ENCODE data around the gene SNX32.

SNX32 gene

GRCh38 chr11:65811764-65812475, 21.8 kb upstream of the SNX32 start:
- no peak overlapping the region for H3K4me3 ChIP-seq (ENCODE audit: severe bottlenecking)
- no peak for TF ChIP-seq CTCF (IDR thresholded peaks at IDR 0.05; ENCODE audit: poor library complexity, severe bottlenecking)
- no peaks in the 10 kb centered on the region for H3K36me3 ChIP-seq (ENCODE audit: low read depth)
- H3K27me3 ChIP-seq (ENCODE audit: insufficient read depth, poor library complexity, severe bottlenecking) = peaks cover 8% of the 10 kb centered on the region
- no peaks in the 10 kb centered on the region for H3K4me1 ChIP-seq (ENCODE audit: insufficient read depth, poor library complexity, severe bottlenecking)
- ATAC-seq (ENCODE audit: low read depth) = no peak
- H3K9me3 ChIP-seq (ENCODE audit: severe bottlenecking) = no peaks in the 10 kb centered on the region
- H3K27ac ChIP-seq (ENCODE audit: poor library complexity, severe bottlenecking) = no peak overlapping the region
- DNase-seq (ENCODE audit: low spot score) = no peak

DNA sequence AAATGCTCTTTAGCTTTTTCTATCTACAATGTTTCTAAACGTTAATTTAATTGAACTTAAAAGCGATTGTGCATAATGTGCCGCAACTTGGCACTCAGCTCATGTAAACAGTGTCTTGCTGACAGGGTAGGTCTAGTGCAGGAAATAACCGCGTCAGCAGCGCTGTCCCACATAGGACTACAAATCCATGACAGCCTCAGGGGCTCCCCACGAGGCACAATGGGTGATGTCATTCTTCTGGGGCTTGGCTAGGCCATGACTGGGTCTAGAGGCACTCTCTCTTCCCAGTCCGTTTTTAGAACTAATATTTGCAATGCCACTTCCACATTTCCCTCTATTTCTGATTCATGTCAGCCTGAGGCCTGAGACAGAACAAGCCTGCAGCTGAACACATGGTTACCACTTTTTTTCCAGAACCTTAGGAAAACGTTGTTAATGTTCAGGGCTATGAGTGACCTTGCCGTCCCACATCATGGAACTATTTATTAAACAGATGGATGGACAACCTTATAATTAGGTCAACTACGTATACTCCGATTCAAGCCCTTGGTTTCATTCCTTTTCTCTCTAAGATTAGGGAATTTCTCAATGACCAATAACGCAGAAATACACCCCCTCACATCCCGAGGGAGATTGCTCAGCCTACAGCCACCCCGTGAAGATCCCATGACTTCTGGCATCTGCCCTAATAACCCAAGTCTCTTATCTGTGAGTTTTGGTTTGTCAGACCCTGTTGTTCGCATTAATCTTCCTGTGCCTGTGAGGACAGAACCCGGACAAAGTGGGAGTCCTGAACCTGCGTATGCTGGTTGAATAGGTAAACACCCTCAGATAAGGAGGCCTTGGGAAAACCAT, 19.4 kb upstream of the SNX32 start:
- ATAC-seq (ENCODE audit: low read depth) (no peak), DNase-seq (ENCODE audit: low spot score) (no peak)
- TF ChIP-seq CTCF (IDR thresholded peaks at IDR 0.05; ENCODE audit: poor library complexity, severe bottlenecking) = no peak
- Histone ChIP-seq H3K4me3 (ENCODE audit: severe bottlenecking) (no peak overlapping the region), H3K36me3 (ENCODE audit: low read depth) (no peaks in the 10 kb centered on the region), H3K9me3 (ENCODE audit: severe bottlenecking) (no peaks in the 10 kb centered on the region), H3K27me3 (ENCODE audit: insufficient read depth, poor library complexity, severe bottlenecking) (no peaks in the 10 kb centered on the region), H3K4me1 (ENCODE audit: insufficient read depth, poor library complexity, severe bottlenecking) (no peaks in the 10 kb centered on the region), H3K27ac (ENCODE audit: poor library complexity, severe bottlenecking) (no peak overlapping the region)

- TF ChIP-seq CTCF (IDR thresholded peaks at IDR 0.05; ENCODE audit: poor library complexity, severe bottlenecking) = no peak
- no peaks in the 10 kb centered on the region for H3K36me3 ChIP-seq (ENCODE audit: low read depth)
- no peaks in the 10 kb centered on the region for H3K9me3 ChIP-seq (ENCODE audit: severe bottlenecking)
- H3K4me3 ChIP-seq (ENCODE audit: severe bottlenecking) = no peak overlapping the region
- ATAC-seq (ENCODE audit: low read depth) (no peak), DNase-seq (ENCODE audit: low spot score) (no peak)
- no peak overlapping the region for H3K27ac ChIP-seq (ENCODE audit: poor library complexity, severe bottlenecking)
- no peaks in the 10 kb centered on the region for H3K4me1 ChIP-seq (ENCODE audit: insufficient read depth, poor library complexity, severe bottlenecking)
- no peaks in the 10 kb centered on the region for H3K27me3 ChIP-seq (ENCODE audit: insufficient read depth, poor library complexity, severe bottlenecking)
These were observed 18.7 kb upstream of the SNX32 start for GRCh38 chr11:65814986-65815565.

DNA sequence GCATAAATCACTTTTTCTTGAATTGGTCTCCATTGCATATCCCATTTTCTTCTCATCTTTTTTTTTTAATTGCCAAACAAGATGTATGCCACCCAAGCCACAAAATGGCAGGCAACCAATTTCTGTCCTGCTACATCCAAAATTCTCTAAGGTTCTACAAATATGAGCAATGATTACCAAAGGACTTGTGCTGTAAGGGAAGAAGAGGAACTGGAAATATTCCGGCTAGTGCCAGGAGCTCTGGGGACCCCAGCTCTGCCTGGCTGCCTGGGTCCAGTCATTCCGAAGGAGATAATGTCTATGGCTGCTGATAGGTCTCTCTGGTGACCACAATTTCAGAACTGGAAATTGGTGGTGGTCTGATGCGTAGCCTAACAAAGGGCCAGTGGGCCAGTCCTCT, 17.1 kb upstream of the SNX32 start:
- no peak for TF ChIP-seq CTCF (IDR thresholded peaks at IDR 0.05; ENCODE audit: poor library complexity, severe bottlenecking)

More for the DNA sequence above, 17.1 kb upstream of the SNX32 start:
- H3K9me3 ChIP-seq (ENCODE audit: severe bottlenecking) = no peaks in the 10 kb centered on the region
- H3K36me3 ChIP-seq (ENCODE audit: low read depth) = no peaks in the 10 kb centered on the region
- ATAC-seq (ENCODE audit: low read depth) (no peak), DNase-seq (ENCODE audit: low spot score) (no peak)
- H3K4me3 ChIP-seq (ENCODE audit: severe bottlenecking) = no peak overlapping the region
- H3K4me1 ChIP-seq (ENCODE audit: insufficient read depth, poor library complexity, severe bottlenecking) = no peaks in the 10 kb centered on the region
- H3K27me3 ChIP-seq (ENCODE audit: insufficient read depth, poor library complexity, severe bottlenecking) = no peaks in the 10 kb centered on the region
- no peak overlapping the region for H3K27ac ChIP-seq (ENCODE audit: poor library complexity, severe bottlenecking)
